ENCODE data around the gene TOMM20. TPM values are rescaled to one million over a fixed set of nuclear protein-coding genes. Genes with fewer than 3 reads are reported as not detected.

Gene TOMM20
- total RNA-seq, 1 experiment from 2014 or later, result 184 TPM

DNA sequence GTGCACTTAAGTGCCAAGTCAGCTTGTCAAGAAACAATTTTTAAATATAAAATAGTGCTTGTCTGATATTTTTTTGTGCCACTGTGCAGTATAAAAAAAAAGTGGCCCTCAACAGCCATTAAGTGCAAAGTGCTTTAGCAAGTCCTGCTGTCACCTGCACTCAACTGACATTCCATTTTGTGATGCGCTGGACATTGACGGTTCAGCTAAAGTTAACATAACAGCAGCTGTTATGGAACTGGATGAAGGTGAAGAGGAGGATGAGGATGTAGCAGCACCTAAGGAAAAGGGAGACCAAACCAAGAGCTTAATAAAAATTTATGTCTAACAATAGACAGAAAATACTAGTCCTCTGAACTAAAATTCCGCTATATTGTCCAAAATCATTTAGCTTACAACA is 39.7 kb upstream of the TOMM20 start (continued):
- TF ChIP-seq EGR1 (IDR thresholded peaks at IDR 0.05; ENCODE audit: low read depth), result no peak
- TF ChIP-seq SP1 (IDR thresholded peaks at IDR 0.05; ENCODE audit: low read depth), result no peak
- TF ChIP-seq YY1 (IDR thresholded peaks at IDR 0.05; ENCODE audit: extremely low read depth, insufficient replicate concordance, low read depth, low read length), result no peak

- H3K9me2 ChIP-seq (ENCODE audit: insufficient read depth), result no peaks in the 10 kb centered on the region
- no peak overlapping the region for H2AFZ ChIP-seq (ENCODE audit: low read depth, low read length, poor library complexity, severe bottlenecking)
- H3K36me3 ChIP-seq (ENCODE audit: control insufficient read depth in 1 of 2, insufficient read depth in 2 of 2, low read length in 2 of 2), result peaks cover 6 to 18% of the 10 kb centered on the region in 2 experiments; a peak in 3 of 4 replicates
- peak overlapping the region; percentile 86 for H3K4me2 ChIP-seq (ENCODE audit: low read length)
- intact Hi-C loops (cut with micrococcal nuclease), result loop anchor here (10.0 kb wide), 1 partner anchor 253 kb away; no protein-coding TSS in a partner anchor
- no peaks in the 10 kb centered on the region for H3K9me3 ChIP-seq (ENCODE audit: control insufficient read depth in 1 of 2, insufficient read depth in 1 of 2, low read depth in 1 of 2, low read length in 2 of 2)
- TF ChIP-seq POLR2AphosphoS5 (IDR thresholded peaks at IDR 0.05; ENCODE audit: low read depth, low read length) (no peak), JUND (IDR thresholded peaks at IDR 0.05) (no peak), RAD21 (IDR thresholded peaks at IDR 0.05; ENCODE audit: low read depth) (no peak), EZH2 (IDR thresholded peaks at IDR 0.05) (no peak), REST (IDR thresholded peaks at IDR 0.05; ENCODE audit: low read depth) (no peak), FOSL1 (IDR thresholded peaks at IDR 0.05; ENCODE audit: low read depth) (no peak), POLR2A (IDR thresholded peaks at IDR 0.05; ENCODE audit: borderline replicate concordance, extremely low read depth, insufficient read depth, insufficient read length) (no peak), ZNF274 (IDR thresholded peaks at IDR 0.05; ENCODE audit: low read depth, low read length) (no peak), CTCF (IDR thresholded peaks at IDR 0.05 in 2 of 3, conservative IDR thresholded peaks at IDR 0.05 in 1 of 3; ENCODE audit: borderline replicate concordance in 1 of 3, insufficient read depth in 1 of 3, low read depth in 2 of 3, low read length in 2 of 3) (no peak), CEBPB (IDR thresholded peaks at IDR 0.05; ENCODE audit: low read depth) (no peak)
- TF ChIP-seq, protein P1, sequence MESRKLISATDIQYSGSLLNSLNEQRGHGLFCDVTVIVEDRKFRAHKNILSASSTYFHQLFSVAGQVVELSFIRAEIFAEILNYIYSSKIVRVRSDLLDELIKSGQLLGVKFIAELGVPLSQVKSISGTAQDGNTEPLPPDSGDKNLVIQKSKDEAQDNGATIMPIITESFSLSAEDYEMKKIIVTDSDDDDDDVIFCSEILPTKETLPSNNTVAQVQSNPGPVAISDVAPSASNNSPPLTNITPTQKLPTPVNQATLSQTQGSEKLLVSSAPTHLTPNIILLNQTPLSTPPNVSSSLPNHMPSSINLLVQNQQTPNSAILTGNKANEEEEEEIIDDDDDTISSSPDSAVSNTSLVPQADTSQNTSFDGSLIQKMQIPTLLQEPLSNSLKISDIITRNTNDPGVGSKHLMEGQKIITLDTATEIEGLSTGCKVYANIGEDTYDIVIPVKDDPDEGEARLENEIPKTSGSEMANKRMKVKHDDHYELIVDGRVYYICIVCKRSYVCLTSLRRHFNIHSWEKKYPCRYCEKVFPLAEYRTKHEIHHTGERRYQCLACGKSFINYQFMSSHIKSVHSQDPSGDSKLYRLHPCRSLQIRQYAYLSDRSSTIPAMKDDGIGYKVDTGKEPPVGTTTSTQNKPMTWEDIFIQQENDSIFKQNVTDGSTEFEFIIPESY (IDR thresholded peaks at IDR 0.05; ENCODE audit: extremely low read depth, insufficient replicate concordance, low read length), result no peak
- H3K79me2 ChIP-seq (ENCODE audit: insufficient read depth, low read length), result peaks cover 40% of the 10 kb centered on the region
- peak overlapping the region; percentile 78 for H3K9ac ChIP-seq (ENCODE audit: low read length)
- H3K4me3 ChIP-seq (replicated peaks in 1 of 2; ENCODE audit: low read depth in 1 of 2, low read length in 2 of 2), result peak overlapping the region; percentile 73 to 80
- DNase-seq (ENCODE audit: low read depth, low spot score) (no peak), ATAC-seq (no peak)
- TSS peak; percentile 90 for BruUV-seq (replicated peaks)
- ChIA-PET CTCF (no interaction called here), RAD21 (ENCODE audit: low non-redundant PET in 1 of 2, low total read pairs in 2 of 2, uncharacterized antibody in 2 of 2, unreplicated experiment in 2 of 2) (no interaction called here), POLR2A (no interaction called here)
- H4K20me1 ChIP-seq (ENCODE audit: insufficient read depth), result no peaks in the 10 kb centered on the region
- H3K27ac ChIP-seq (ENCODE audit: low read depth, low read length), result peak overlapping the region; percentile 64
- H3K4me1 ChIP-seq (ENCODE audit: control insufficient read depth in 1 of 2, insufficient read depth in 2 of 2, low read length in 2 of 2), result peaks cover 0 to 13% of the 10 kb centered on the region in 2 experiments; a peak in 2 of 4 replicates
- H3K27me3 ChIP-seq (ENCODE audit: insufficient read depth, low read length), result no peaks in the 10 kb centered on the region
Observed at GRCh38 chr1:235161685-235162327, 33.2 kb upstream of the TOMM20 start.
